Neural crest cell (in vitro differentiated cells): ENCODE data around the gene SEPTIN1. TPM values are rescaled to one million over a fixed set of nuclear protein-coding genes. Genes with fewer than 3 reads are reported as not detected.

Source experiments
- DNase-seq: peaks from one replicate; pipeline ENCODE4 v3.0.0; 2021; ENCODE audit warnings: low read depth, mixed read lengths, low spot score
- H3K27ac Mint-ChIP-seq: one replicate; pipeline ENCODE4 v1.8.0; 2021; ENCODE audit warnings: mild to moderate bottlenecking, mixed read lengths; ENCODE audit not compliant: unreplicated experiment
- H3K27me3 Mint-ChIP-seq: 2 replicates; pipeline ENCODE4 v1.8.0; 2021; ENCODE audit warnings: low read depth, mild to moderate bottlenecking, mixed read lengths
- H3K36me3 Mint-ChIP-seq: 2 replicates; pipeline ENCODE4 v1.8.0; 2021; ENCODE audit warnings: low read depth, mild to moderate bottlenecking, mixed read lengths
- H3K4me1 Mint-ChIP-seq: 2 replicates; pipeline ENCODE4 v1.8.0; 2021; ENCODE audit warnings: mixed read lengths
- H3K4me3 Mint-ChIP-seq: one replicate; pipeline ENCODE4 v1.8.0; 2021; ENCODE audit warnings: mild to moderate bottlenecking, mixed read lengths
- H3K9me3 Mint-ChIP-seq: 2 replicates; pipeline ENCODE4 v1.8.0; 2021; ENCODE audit warnings: mixed read lengths
- CTCF ChIP-seq: fragments of 200-600 bp; sonication (generic); conservative IDR thresholded peaks from 2 replicates; pipeline ENCODE4 v1.5.0; 2021; ENCODE audit warnings: antibody characterized with exemption, mild to moderate bottlenecking
- total RNA-seq: library from RNA; stranded (reverse); gene quantifications from 2 replicates; pipeline ENCODE4 v1.2.1, GENCODE V29; 2021

SEPTIN1 gene
- total RNA-seq, 1 donor from 2014 or later: 2.3 TPM

- Mint-ChIP-seq H3K4me3 (peak within 1 kb of the TSS; percentile 68), H3K4me1 (peaks cover 35% of the 10 kb centered on the region), H3K27ac (peak within 1 kb of the TSS; percentile 51), H3K36me3 (no peaks in the 10 kb centered on the region), H3K9me3 (no peaks in the 10 kb centered on the region), H3K27me3 (no peaks in the 10 kb centered on the region)
- DNase-seq: no peak
- TF ChIP-seq CTCF: no peak
These were observed 7.8 kb downstream of the SEPTIN1 start, which contains the start of gene MYL11 for GRCh38 chr16:30374538-30374937. Gene MYL11 (plus strand): TSS chr16:30374802. CDS start chr16:30374858, 56 bp downstream.

DNA sequence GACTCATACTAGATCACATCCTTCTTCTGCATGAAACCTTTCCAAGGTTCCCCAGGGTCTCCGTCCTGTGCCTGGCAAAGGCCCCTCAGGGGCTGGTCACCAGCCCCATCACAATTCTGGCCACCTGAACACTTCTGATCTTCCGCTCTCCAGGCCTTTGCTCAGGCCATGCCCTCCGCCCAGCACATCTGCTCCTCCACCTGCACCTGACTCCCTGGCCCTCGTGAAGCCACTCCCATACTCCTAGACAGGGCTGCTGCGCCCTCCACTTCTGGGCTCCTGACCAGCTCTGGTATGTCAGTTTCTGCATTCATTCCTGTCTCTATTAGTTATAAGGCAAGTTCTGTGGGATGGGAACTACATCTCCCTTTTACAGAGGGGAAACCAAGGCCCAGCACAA lies 9.6 kb downstream of the SEPTIN1 start:
- H3K36me3 Mint-ChIP-seq: no peaks in the 10 kb centered on the region
- H3K27ac Mint-ChIP-seq: no peak overlapping the region
- no peaks in the 10 kb centered on the region for H3K9me3 Mint-ChIP-seq
- H3K27me3 Mint-ChIP-seq: no peaks in the 10 kb centered on the region
- H3K4me1 Mint-ChIP-seq: peaks cover 42% of the 10 kb centered on the region
- H3K4me3 Mint-ChIP-seq: peak overlapping the region; percentile 14
- TF ChIP-seq CTCF: no peak
- no peak for DNase-seq

- DNase-seq: no peak
These were observed 10.2 kb downstream of the SEPTIN1 start for GRCh38 chr16:30372038-30372712.

DNA sequence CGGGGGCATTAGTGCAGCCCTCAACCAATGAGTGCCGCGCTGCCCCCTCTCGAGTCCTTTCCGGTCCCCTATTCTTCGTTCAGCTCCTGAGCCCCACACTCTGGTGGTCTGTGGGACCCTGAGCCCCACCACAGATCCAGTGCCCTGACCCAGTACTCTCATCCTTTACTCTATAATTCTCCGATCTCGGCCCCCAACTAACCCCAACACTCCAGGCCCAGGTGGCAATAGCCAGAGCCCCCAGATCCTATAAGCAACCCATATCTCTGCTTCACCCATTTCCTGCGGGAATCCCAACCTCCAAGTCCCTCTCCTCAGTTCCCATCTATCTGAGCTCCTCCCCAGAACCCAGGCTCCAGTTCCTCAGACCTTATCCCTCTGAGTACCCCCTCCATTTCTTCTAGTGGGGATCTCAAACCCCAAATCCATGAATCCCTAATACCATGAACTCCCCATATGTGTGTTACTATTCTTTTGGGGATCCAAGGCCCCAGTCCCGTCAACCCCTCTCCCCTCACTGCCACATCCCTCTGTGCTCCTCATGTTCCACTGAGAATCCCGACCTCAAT lies 11.0 kb downstream of the SEPTIN1 start:
- Mint-ChIP-seq H3K9me3 (no peaks in the 10 kb centered on the region), H3K4me3 (peak overlapping the region; percentile 89), H3K27ac (peak overlapping the region; percentile 89), H3K27me3 (no peaks in the 10 kb centered on the region), H3K4me1 (peaks cover 48% of the 10 kb centered on the region), H3K36me3 (no peaks in the 10 kb centered on the region)
- no peak for DNase-seq
- peak; percentile 8 for TF ChIP-seq CTCF

More at GRCh38 chr16:30372038-30372712, 10.2 kb downstream of the SEPTIN1 start:
- H3K27me3 Mint-ChIP-seq: no peaks in the 10 kb centered on the region
- H3K4me3 Mint-ChIP-seq: peak overlapping the region; percentile 89
- H3K9me3 Mint-ChIP-seq: no peaks in the 10 kb centered on the region
- no peak for TF ChIP-seq CTCF
- H3K4me1 Mint-ChIP-seq: peaks cover 42% of the 10 kb centered on the region
- peak overlapping the region; percentile 89 for H3K27ac Mint-ChIP-seq
- no peaks in the 10 kb centered on the region for H3K36me3 Mint-ChIP-seq

GRCh38 chr16:30370456-30371247 lies 11.7 kb downstream of the SEPTIN1 start, which contains the start of gene TBC1D10B:
Gene TBC1D10B (minus strand): TSS chr16:30370494. CDS start chr16:30370183, 311 bp downstream.
- no peaks in the 10 kb centered on the region for H3K9me3 Mint-ChIP-seq
- H3K36me3 Mint-ChIP-seq: no peaks in the 10 kb centered on the region
- peak within 1 kb of the TSS; percentile 93 for H3K4me3 Mint-ChIP-seq
- peaks cover 50% of the 10 kb centered on the region for H3K4me1 Mint-ChIP-seq
- TF ChIP-seq CTCF: peak; percentile 46
- no peaks in the 10 kb centered on the region for H3K27me3 Mint-ChIP-seq
- peak within 1 kb of the TSS; percentile 89 for H3K27ac Mint-ChIP-seq
- peak; percentile 97 for DNase-seq
